HFF-Myc (cell line): ENCODE measurements around the gene MS4A18.

ENCODE experiments used
- DNase-seq: peaks from one replicate; pipeline ENCODE4 v3.0.0-alpha.2; 2011; ENCODE audit warnings: low read depth; ENCODE audit errors: extremely low read depth
- H3K4me3 ChIP-seq: replicated peaks from 2 replicates; pipeline ENCODE4 v1.5.1; 2011; ENCODE audit warnings: low read depth, mild to moderate bottlenecking, control low read depth, low read length
- TF ChIP-seq, protein P1 (sequence below): IDR thresholded peaks from 2 replicates; pipeline ENCODE4 v1.5.1; 2012; ENCODE audit warnings: mild to moderate bottlenecking, low read depth, low read length, control low read depth; ENCODE audit errors: missing control alignments

MS4A18 gene

DNA sequence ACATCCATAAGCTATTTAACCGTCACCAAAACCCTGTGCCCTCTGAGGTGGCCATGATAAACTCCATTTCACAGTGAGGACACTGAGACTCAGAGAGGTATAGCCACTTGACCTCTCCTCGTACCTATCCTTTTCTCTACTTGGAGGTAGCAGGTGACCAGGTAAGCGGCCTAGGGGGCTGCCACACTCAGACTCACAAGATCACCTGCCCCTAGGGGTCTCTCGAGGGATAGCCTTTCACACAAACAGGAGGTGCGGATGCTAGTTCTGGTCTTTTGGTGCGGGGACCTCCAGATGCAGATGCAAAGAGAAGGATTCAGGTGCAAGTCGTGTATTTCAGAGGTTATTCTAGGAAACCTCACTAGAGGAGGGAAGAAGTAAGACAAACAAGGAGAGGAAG lies 14.6 kb downstream of the MS4A18 start:
- no peak for DNase-seq
- TF ChIP-seq, protein P1, sequence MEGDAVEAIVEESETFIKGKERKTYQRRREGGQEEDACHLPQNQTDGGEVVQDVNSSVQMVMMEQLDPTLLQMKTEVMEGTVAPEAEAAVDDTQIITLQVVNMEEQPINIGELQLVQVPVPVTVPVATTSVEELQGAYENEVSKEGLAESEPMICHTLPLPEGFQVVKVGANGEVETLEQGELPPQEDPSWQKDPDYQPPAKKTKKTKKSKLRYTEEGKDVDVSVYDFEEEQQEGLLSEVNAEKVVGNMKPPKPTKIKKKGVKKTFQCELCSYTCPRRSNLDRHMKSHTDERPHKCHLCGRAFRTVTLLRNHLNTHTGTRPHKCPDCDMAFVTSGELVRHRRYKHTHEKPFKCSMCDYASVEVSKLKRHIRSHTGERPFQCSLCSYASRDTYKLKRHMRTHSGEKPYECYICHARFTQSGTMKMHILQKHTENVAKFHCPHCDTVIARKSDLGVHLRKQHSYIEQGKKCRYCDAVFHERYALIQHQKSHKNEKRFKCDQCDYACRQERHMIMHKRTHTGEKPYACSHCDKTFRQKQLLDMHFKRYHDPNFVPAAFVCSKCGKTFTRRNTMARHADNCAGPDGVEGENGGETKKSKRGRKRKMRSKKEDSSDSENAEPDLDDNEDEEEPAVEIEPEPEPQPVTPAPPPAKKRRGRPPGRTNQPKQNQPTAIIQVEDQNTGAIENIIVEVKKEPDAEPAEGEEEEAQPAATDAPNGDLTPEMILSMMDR = no peak
- no peak overlapping the region for H3K4me3 ChIP-seq

DNA sequence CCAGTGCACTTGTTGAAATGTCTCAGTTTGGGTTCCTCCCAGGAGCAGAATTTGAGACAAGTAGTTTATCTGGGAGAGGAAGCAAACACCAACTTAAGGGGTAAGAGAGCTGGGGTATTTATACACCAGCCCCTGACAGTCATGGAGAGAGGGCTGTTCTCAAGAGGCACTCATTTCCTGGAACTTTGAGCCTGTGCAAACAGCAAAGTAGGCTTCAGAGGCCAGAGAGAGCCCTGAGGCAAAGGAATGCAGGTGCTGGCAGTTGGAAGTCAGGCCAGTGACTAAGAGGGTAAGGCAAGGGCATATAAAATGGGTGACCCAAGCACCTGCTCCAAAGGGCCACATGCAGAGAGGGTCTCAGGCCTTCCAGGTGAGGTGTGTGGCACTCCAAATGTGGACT lies 16.1 kb downstream of the MS4A18 start:
- DNase-seq = no peak
- H3K4me3 ChIP-seq = no peak overlapping the region
- TF ChIP-seq, protein P1 = no peak

DNA sequence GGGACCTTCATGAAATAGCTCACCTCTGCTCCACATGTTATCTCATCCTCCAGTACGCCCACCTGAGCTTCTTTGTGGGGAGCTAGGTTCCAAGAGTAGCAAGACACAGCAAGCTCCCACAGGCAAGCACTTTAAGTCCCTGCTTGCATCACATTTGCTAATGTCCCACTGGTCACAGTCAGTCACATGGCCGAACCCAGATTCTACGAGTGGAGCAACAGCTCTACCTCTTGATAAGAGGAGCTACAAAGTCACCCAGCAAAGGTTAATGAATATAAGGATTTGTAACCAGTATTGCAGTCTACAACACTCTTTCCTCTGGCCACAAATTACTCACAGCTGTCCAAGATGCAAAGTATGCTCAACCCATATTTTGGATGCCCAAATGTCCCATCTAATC lies 16.9 kb downstream of the MS4A18 start:
- no peak overlapping the region for H3K4me3 ChIP-seq
- DNase-seq = no peak
- TF ChIP-seq, protein P1 = no peak

DNA sequence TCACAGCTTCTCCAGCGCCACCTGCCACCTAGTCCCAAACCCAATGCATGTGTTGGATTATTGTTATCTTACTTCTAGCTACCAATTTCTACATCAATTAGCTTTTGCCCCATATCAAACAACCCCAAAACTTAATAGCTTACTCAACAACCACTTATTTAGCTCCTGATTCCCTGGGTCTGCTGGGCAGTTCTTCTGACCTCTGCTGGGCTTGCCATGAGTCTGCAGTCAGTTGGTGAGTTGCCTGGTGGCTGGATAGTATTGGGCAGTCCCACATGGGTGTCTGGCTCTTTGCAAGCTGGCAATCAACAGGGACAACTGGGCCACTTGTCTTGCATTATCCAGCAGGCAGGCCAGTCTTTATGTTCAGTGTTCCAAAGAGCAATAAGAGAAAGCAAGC lies 18.5 kb downstream of the MS4A18 start:
- TF ChIP-seq, protein P1 = no peak
- DNase-seq = no peak
- H3K4me3 ChIP-seq = no peak overlapping the region

DNA sequence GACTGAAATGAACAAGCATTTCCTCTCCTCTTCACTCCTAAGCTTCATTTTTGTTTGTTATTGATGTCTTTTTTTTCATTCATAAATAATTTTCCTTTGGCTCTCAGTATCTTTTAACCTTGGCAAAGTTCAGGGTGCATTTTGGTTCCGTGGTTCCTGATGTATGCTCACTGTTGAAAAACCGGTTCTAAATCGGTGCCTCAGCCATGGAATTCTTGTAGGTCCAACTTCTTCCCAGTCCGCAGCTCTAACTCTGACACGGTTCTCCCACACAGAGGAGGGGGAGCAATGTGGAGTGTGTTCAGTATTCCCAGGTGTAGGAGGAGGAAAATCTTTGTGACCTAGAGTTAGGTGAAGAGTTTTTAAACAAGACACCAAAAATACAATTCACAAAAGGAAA lies 19.6 kb downstream of the MS4A18 start:
- TF ChIP-seq, protein P1 = no peak
- no peak overlapping the region for H3K4me3 ChIP-seq
- no peak for DNase-seq

DNA sequence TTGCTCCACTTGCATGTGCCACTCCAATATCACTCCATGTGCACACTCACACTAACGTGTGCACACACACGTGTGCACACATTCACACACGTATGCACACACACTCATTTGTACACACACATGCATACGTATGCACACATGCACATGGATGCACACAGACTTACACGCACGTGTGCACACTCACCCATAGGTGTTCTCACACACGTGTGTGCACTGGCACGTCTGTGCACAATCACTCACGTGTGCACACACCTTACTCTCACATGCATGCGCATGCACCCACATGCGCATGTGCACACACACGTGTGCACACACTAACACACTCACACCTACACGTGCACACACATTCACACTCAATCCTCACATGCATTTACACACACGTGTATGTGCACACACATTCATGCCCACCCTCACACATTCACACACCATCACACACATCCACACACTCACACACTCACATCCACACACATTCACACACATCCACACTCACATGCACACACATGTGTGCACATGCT lies 22.9 kb downstream of the MS4A18 start:
- no peak for DNase-seq
- TF ChIP-seq, protein P1 = no peak
- no peak overlapping the region for H3K4me3 ChIP-seq

DNA sequence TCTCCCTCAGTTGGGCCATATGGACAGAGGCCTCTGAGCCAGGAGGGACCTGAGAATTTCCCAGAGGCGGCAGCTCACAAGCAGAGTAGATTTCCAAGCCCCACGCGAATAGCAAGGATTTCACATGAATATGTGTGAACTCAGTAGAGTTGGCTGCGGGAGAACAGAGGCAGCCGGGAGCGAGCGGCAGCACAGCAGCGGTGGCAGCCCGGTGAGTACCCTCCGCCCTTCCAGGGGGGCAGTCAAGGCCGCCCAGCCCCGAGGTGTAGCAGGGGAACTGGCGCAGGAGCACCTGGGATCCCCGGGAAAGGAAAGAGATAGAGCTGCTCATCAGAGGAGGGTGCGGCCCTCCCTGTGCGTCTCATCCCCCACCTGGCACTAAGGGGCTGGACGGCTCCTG lies 23.7 kb downstream of the MS4A18 start:
- TF ChIP-seq, protein P1 = no peak
- DNase-seq = no peak
- no peak overlapping the region for H3K4me3 ChIP-seq
